ENCODE data around the gene UBXN11.

The UBXN11 gene

GRCh38 chr1:26288311-26288941 is 18.0 kb downstream of the UBXN11 start:
- Mint-ChIP-seq H3K4me1 (ENCODE audit: low read depth) (peaks cover 92% of the 10 kb centered on the region), H3K27ac (peak overlapping the region; percentile 94), H3K4me3 (peak overlapping the region; percentile 56), H3K9me3 (ENCODE audit: low read depth) (no peaks in the 10 kb centered on the region), H3K36me3 (peaks cover 2% of the 10 kb centered on the region), H3K27me3 (no peaks in the 10 kb centered on the region)

- Mint-ChIP-seq H3K4me1 (ENCODE audit: low read depth) (peaks cover 95% of the 10 kb centered on the region), H3K27ac (peak overlapping the region; percentile 94), H3K36me3 (peaks cover 4% of the 10 kb centered on the region), H3K9me3 (ENCODE audit: low read depth) (no peaks in the 10 kb centered on the region), H3K4me3 (peak overlapping the region; percentile 56), H3K27me3 (no peaks in the 10 kb centered on the region)
Measured at GRCh38 chr1:26287811-26288210, 18.6 kb downstream of the UBXN11 start.

- Mint-ChIP-seq H3K27ac (peak overlapping the region; percentile 94), H3K4me1 (ENCODE audit: low read depth) (peaks cover 99% of the 10 kb centered on the region), H3K9me3 (ENCODE audit: low read depth) (no peaks in the 10 kb centered on the region), H3K27me3 (no peaks in the 10 kb centered on the region), H3K36me3 (peaks cover 4% of the 10 kb centered on the region), H3K4me3 (peak overlapping the region; percentile 56)
Measured at GRCh38 chr1:26287033-26287711, 19.3 kb downstream of the UBXN11 start.

GRCh38 chr1:26286064-26286416 is 20.4 kb downstream of the UBXN11 start:
- H3K9me3 Mint-ChIP-seq (ENCODE audit: low read depth) = no peaks in the 10 kb centered on the region
- H3K27ac Mint-ChIP-seq = peak overlapping the region; percentile 100
- H3K4me1 Mint-ChIP-seq (ENCODE audit: low read depth) = peaks cover 98% of the 10 kb centered on the region
- H3K27me3 Mint-ChIP-seq = no peaks in the 10 kb centered on the region
- H3K36me3 Mint-ChIP-seq = peaks cover 11% of the 10 kb centered on the region
- H3K4me3 Mint-ChIP-seq = peak overlapping the region; percentile 30

GRCh38 chr1:26285366-26286063 is 20.9 kb downstream of the UBXN11 start:
- peaks cover 12% of the 10 kb centered on the region for H3K36me3 Mint-ChIP-seq
- H3K27ac Mint-ChIP-seq = peak overlapping the region; percentile 100
- H3K4me1 Mint-ChIP-seq (ENCODE audit: low read depth) = peaks cover 95% of the 10 kb centered on the region
- peak overlapping the region; percentile 30 for H3K4me3 Mint-ChIP-seq
- no peaks in the 10 kb centered on the region for H3K9me3 Mint-ChIP-seq (ENCODE audit: low read depth)
- H3K27me3 Mint-ChIP-seq = no peaks in the 10 kb centered on the region

GRCh38 chr1:26284597-26285347 is 21.7 kb downstream of the UBXN11 start:
- H3K9me3 Mint-ChIP-seq (ENCODE audit: low read depth) = no peaks in the 10 kb centered on the region
- H3K27ac Mint-ChIP-seq = peak overlapping the region; percentile 100
- H3K4me3 Mint-ChIP-seq = peak overlapping the region; percentile 89
- peaks cover 12% of the 10 kb centered on the region for H3K36me3 Mint-ChIP-seq
- H3K27me3 Mint-ChIP-seq = no peaks in the 10 kb centered on the region
- peaks cover 89% of the 10 kb centered on the region for H3K4me1 Mint-ChIP-seq (ENCODE audit: low read depth)

- Mint-ChIP-seq H3K4me1 (ENCODE audit: low read depth) (peaks cover 87% of the 10 kb centered on the region), H3K9me3 (ENCODE audit: low read depth) (no peaks in the 10 kb centered on the region), H3K4me3 (peak overlapping the region; percentile 89), H3K27ac (peak overlapping the region; percentile 100), H3K36me3 (peaks cover 12% of the 10 kb centered on the region), H3K27me3 (no peaks in the 10 kb centered on the region)
Measured at GRCh38 chr1:26283871-26284596, 22.4 kb downstream of the UBXN11 start.

- Mint-ChIP-seq H3K4me3 (peak overlapping the region; percentile 89), H3K27me3 (no peaks in the 10 kb centered on the region), H3K9me3 (ENCODE audit: low read depth) (peaks cover 2% of the 10 kb centered on the region), H3K4me1 (ENCODE audit: low read depth) (peaks cover 87% of the 10 kb centered on the region), H3K36me3 (peaks cover 17% of the 10 kb centered on the region), H3K27ac (peak overlapping the region; percentile 100)
Measured at GRCh38 chr1:26283279-26283853, 23.1 kb downstream of the UBXN11 start.

GRCh38 chr1:26282401-26282918 is 24.0 kb downstream of the UBXN11 start:
- Mint-ChIP-seq H3K36me3 (peaks cover 17% of the 10 kb centered on the region), H3K9me3 (ENCODE audit: low read depth) (peaks cover 2% of the 10 kb centered on the region), H3K27ac (peak overlapping the region; percentile 100)

GRCh38 chr1:26281971-26282370 is 24.5 kb downstream of the UBXN11 start:
- H3K36me3 Mint-ChIP-seq = peaks cover 18% of the 10 kb centered on the region
- no peaks in the 10 kb centered on the region for H3K27me3 Mint-ChIP-seq
- H3K4me3 Mint-ChIP-seq = peak overlapping the region; percentile 94
- peaks cover 87% of the 10 kb centered on the region for H3K4me1 Mint-ChIP-seq (ENCODE audit: low read depth)
- H3K9me3 Mint-ChIP-seq (ENCODE audit: low read depth) = peaks cover 2% of the 10 kb centered on the region
- H3K27ac Mint-ChIP-seq = peak overlapping the region; percentile 91

More at GRCh38 chr1:26282401-26282918, 24.0 kb downstream of the UBXN11 start:
- Mint-ChIP-seq H3K27me3 (no peaks in the 10 kb centered on the region), H3K4me3 (peak overlapping the region; percentile 89), H3K4me1 (ENCODE audit: low read depth) (peaks cover 87% of the 10 kb centered on the region)

- H3K27me3 Mint-ChIP-seq = no peaks in the 10 kb centered on the region
- peaks cover 21% of the 10 kb centered on the region for H3K36me3 Mint-ChIP-seq
- peak overlapping the region; percentile 91 for H3K27ac Mint-ChIP-seq
- H3K4me1 Mint-ChIP-seq (ENCODE audit: low read depth) = peaks cover 87% of the 10 kb centered on the region
- H3K9me3 Mint-ChIP-seq (ENCODE audit: low read depth) = peaks cover 2% of the 10 kb centered on the region
- peak overlapping the region; percentile 94 for H3K4me3 Mint-ChIP-seq
Measured at GRCh38 chr1:26281091-26281958, 25.1 kb downstream of the UBXN11 start.

- peaks cover 23% of the 10 kb centered on the region for H3K36me3 Mint-ChIP-seq
Measured at GRCh38 chr1:26280333-26281042, 25.9 kb downstream of the UBXN11 start.

More at GRCh38 chr1:26280333-26281042, 25.9 kb downstream of the UBXN11 start:
- Mint-ChIP-seq H3K27me3 (no peaks in the 10 kb centered on the region), H3K4me3 (peak overlapping the region; percentile 94), H3K27ac (peak overlapping the region; percentile 86), H3K9me3 (ENCODE audit: low read depth) (peaks cover 2% of the 10 kb centered on the region), H3K4me1 (ENCODE audit: low read depth) (peaks cover 87% of the 10 kb centered on the region)

All from activated naive CD8-positive, alpha-beta T cell (primary cell).